ENCODE data around the gene TRMT11. TPM values are rescaled to one million over a fixed set of nuclear protein-coding genes. Genes with fewer than 3 reads are reported as not detected.

The TRMT11 gene
- total and polyA plus RNA-seq, 2 of the 13 experiments (the other 11 are each of a cell fraction or from before 2014, with no cell fraction given): 42.2 to 81.9 TPM

DNA sequence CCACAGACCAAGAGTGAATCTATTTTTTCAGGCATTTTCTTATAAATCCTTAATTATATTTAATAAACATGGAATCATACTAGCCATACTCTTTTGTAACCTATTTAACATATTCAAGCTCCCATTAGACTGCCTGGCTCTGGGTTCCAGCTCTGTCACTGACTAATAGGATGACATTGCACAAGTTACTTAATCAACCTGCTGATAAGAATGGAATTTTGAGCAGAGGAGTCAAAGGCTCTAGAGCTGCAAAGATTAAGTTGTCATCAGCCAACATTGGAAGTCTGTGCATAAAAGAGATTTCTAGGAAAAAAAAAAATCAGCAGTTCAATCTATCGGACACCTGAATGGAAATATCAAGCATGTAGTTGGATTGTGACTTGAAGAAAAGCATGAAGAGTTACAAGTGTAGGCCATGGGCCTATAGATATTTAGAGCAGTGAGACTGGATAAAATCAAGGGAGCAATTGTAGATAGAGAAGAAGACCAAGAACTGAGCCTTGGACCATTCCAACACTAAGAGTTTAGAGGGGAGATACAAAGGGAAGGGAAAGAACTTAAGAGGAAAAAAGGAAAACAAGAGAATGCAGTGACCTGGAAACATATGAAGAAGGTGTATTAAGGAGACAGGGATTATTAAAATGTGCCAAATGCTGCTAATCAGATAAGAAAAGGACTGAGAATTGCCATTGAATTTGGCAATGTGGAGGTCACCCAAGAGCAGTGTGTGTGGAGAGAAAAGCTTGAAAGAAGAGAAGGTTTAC lies 40.8 kb upstream of the TRMT11 start (continued):
- TF ChIP-seq HMGXB3 (CRISPR knock-in tag; IDR thresholded peaks at IDR 0.05; ENCODE audit: borderline replicate concordance): no peak
- no peak for TF ChIP-seq SMARCE1 (IDR thresholded peaks at IDR 0.05; ENCODE audit: borderline replicate concordance)
- no peak for TF ChIP-seq ARNT (IDR thresholded peaks at IDR 0.05)
- no peak for TF ChIP-seq ZNF296 (CRISPR knock-in tag; conservative IDR thresholded peaks at IDR 0.05)
- TF ChIP-seq HNF4G (IDR thresholded peaks at IDR 0.05; ENCODE audit: borderline replicate concordance, low read depth, low read length): peak; percentile 10; the same call in 1 of the 2 replicates
- no peak for TF ChIP-seq HNF4G (CRISPR knock-in tag; IDR thresholded peaks at IDR 0.05; ENCODE audit: borderline replicate concordance, low read depth)
- no peak for TF ChIP-seq TOPORS (CRISPR knock-in tag; IDR thresholded peaks at IDR 0.05)
- no peak for TF ChIP-seq ZNF367 (CRISPR knock-in tag; IDR thresholded peaks at IDR 0.05; ENCODE audit: borderline replicate concordance)
- TF ChIP-seq TEF (CRISPR knock-in tag; IDR thresholded peaks at IDR 0.05): no peak
- TF ChIP-seq AKNA (CRISPR knock-in tag; IDR thresholded peaks at IDR 0.05; ENCODE audit: borderline replicate concordance): no peak
- TF ChIP-seq ZNF276 (CRISPR knock-in tag; IDR thresholded peaks at IDR 0.05; ENCODE audit: low read depth): no peak
- TF ChIP-seq SP1 (IDR thresholded peaks at IDR 0.05): no peak
- TF ChIP-seq SP1 (CRISPR knock-in tag; IDR thresholded peaks at IDR 0.05): no peak
- TF ChIP-seq U2AF2 (IDR thresholded peaks at IDR 0.05; ENCODE audit: low read depth, low read length): no peak
- no peak for TF ChIP-seq NFKB2 (CRISPR knock-in tag; IDR thresholded peaks at IDR 0.05; ENCODE audit: borderline replicate concordance)
- no peak for TF ChIP-seq ZNF652 (CRISPR knock-in tag; IDR thresholded peaks at IDR 0.05; ENCODE audit: borderline replicate concordance, low read depth)
- TF ChIP-seq MLLT10 (CRISPR knock-in tag; IDR thresholded peaks at IDR 0.05): no peak

Measured in HepG2 (cell line).